GM18873 (cell line): ENCODE results near the gene TMEM213.
"Not testable (repeated sequence)": the region's sequence is repeated elsewhere in the genome, so short reads cannot be mapped to it uniquely, and the experiment has no call there.

Source experiments
- ATAC-seq: cut with Tn5 transposase; IDR thresholded peaks from one replicate; pipeline ENCODE4 v1.9.1; 2021; ENCODE audit warnings: mild to moderate bottlenecking, moderate library complexity, moderate number of reproducible peaks; ENCODE audit not compliant: unreplicated experiment, low FRiP score

TMEM213 gene

DNA sequence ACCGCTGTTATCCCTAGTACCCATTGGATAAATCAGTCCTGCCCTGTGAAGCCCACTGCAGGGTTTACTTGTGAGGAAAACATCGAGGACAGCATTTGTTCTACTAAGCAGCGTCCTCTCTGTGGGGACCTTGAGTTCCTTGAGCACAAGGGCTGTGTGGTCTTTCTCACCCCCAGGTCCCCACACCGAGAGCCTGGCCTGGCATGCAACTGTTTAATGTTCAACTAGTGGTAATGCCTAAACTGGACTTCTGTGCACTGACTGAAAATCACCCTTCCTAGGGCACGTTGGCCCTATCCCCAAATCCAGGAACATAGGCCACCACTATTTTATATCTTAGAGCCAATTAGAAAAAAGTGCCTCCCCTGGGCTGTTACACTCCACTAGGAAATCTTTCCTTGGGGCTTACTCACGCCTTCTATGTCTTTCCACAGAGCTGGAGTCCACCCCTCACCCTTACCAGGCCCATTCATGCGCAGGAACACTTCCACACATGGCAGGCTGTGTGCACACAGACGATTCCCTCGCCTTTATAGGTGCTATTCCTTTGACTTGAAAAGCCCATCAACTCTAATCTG, 1.7 kb upstream of the TMEM213 start:
- no peak for ATAC-seq

DNA sequence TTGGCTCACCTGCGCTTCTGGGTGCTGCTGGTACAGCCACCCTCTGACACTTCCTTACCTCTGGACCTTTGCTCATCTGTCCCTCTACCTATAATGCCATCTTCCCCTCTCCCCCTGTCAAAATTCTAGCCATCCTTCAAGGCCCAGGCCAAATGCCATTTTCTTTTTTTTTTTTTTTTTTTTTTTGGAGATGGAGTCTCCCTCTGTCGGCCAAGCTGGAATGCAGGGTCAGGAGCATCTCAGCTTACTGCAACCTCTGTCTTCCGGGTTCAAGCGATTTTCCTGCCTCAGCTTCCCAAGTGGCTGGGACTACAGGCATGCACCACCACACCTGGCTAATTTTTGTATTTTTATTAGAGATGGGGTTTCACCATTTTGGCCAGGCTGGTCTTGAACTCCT, 748 bp upstream of the TMEM213 start:
- not testable (repeated sequence) for ATAC-seq

DNA sequence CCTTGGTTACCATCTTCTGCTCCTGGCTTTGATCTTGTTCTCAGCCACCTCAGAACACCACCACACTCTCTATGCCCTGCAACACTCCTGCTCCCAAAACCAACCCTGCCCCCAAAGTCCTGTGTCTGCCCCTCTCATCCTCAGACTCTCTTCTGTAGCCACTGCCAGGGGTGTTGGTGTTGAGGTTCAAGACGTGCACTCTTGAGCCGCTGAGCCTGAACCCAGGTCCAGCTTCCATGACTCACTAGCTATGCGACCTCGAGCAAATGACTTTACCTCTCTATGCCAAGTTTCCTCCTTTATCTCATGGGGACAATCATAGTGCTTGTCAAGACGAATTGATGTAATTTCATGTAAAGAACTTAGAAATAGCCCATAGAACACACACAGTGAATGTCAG, 1.0 kb downstream of the TMEM213 start:
- ATAC-seq: no peak

DNA sequence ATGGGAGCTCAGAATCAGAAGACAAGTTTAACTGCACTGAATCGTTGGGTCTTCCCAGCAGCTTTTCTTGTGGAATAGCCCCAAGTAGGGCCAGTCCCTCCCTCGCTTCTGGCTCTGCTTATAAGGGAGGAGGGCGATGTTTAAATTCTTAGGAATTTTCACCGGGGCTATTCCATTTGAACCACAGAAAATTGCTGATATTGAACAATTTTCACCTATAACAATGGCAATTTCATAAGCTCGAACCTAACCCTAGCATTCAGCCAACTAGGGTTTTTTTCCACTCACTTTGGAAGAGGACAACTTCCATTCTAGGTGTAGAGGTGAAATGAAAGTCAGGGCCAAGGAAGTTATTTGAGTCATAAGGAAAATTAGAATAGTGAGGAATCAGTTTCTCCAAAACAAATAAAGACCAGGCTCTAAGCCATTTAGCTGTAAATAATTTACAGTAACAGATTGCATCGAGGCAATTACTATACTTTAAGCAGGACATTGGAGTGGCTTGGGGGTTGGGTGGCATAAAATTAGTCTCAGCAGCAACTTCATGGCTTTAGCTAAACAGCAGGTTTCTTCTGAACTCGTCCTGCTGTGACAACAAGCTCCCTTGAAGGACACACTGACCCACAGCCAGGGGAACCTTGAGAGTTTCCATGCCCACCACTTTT, 1.7 kb downstream of the TMEM213 start:
- no peak for ATAC-seq

DNA sequence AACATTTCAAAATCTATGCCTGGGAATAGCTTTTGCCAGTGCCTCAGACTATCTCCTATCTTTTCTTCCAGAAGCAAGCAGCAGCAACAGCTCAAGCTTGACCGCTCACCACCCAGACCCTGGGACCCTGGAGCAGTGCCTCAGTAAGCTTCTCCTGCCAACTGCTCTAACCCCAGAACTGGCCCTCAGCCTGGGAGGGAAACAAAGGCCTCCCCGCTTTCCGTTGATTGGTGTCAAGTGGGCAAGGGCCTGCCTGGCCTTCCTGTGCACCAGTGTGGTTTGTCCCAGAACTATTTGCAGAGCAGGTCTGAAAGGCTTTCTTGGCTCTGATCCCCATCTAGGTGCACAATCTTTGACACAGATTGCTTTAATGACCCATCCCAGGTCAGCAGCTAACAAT, 3.5 kb downstream of the TMEM213 start:
- ATAC-seq: no peak

DNA sequence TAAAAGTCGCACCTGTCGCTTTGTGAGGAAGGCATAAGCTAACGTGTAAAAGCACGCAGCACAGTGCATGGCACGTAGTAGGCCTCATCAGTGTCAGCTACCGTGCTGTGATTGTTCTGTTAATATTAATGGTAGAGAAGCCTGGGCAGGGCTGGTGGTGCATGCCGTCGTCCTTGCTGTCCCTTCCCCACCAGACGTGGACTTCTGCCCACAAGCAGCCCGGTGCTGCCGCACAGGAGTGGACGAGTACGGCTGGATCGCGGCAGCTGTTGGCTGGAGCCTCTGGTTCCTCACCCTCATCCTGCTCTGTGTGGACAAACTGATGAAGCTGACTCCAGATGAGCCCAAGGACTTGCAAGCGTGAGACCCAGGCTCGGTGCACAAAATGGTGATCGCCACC, 4.9 kb downstream of the TMEM213 start:
- no peak for ATAC-seq

DNA sequence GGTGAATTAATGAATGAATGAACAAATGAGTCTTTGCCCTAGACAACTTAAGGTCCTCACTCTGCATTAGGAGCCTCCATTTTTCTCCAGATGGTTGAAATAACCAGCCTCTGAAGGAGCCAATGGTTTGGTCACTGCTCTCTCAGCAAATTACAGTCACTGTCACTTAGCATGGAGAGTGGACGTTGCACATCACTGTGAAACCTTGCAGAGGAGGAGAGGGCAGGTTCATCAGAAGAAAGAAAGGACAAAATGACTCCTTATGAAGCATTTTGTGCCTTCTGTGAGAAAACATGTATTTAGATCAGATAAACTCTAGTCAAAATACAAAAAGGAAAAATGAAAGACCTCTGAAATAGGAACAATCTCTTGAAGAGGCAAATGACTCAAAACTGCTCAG, 6.8 kb downstream of the TMEM213 start:
- ATAC-seq: no peak

DNA sequence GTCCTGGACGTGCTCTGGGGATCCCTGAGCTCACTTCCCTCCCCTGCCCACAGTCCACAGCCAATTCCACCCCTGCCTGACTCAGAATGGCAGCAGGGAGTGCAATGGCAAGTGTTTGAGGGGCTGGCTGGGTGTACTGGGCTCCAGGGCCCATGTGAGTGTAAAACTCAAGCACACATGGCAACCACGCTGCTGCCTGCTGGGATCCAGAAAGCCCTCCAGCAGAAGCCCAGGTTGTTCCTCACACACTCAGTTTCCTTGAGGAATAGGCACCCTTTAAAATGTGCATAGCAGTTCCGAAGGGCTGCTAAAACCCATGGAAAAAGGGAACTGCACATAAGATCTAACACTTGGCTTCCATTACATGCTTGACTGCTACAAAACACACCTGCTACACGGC, 11.6 kb downstream of the TMEM213 start:
- no peak for ATAC-seq

DNA sequence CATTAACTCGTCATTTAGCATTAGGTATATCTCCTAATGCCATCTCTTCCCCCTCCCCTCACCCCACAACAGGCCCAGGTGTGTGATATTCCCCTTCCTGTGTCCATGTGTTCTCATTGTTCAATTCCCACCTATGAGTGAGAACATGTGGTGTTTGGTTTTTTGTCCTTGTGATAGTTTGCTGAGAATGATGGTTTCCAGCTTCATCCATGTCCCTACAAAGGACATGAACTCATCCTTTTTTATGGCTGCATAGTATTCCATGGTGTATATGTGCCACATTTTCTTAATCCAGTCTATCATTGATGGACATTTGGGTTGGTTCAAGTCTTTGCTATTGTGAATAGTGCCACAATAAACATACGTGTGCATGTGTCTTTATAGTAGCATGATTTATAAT, 13.5 kb downstream of the TMEM213 start:
- not testable (repeated sequence) for ATAC-seq

DNA sequence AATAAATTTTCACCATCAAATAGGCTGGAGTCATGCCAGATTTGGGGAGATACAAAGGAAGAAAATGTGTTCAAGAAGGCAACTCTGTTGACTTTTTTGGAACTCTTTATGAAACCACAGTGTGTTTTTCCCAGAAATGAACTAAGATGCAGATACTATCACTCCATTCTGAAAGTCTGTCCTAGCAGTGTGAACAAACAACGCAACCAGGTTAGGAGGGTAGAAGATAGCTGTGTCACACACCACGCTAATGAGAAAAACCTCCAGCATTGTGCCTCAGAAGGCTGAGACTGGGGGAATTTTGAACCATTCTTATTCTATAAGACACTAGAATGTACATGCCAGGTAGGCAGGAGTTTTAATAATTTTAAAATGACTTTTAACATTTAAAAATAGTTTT, 16.2 kb downstream of the TMEM213 start:
- ATAC-seq: no peak

DNA sequence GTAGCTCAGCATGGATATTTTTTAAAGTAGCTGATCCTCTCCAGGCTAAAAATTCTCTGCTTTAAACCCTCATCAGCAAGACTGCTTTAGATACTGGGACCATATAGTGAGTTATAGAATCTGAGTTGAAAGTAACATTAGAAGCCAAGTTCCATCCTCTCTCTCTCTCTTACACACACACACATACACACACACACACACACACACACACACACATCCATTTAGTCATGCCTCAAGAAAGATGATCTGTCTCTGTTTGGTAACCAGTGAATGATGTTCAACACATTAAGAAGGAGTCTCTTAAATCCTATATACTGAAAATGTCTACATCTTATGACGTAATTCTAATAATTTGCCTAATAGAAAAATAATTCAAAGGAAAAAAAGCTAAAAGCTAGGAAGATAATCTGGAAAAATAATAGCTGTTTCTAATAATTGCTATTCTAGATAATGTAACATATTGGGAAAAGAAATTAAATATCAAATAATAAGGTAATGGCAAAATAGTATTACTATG, 17.1 kb downstream of the TMEM213 start:
- ATAC-seq: no peak

DNA sequence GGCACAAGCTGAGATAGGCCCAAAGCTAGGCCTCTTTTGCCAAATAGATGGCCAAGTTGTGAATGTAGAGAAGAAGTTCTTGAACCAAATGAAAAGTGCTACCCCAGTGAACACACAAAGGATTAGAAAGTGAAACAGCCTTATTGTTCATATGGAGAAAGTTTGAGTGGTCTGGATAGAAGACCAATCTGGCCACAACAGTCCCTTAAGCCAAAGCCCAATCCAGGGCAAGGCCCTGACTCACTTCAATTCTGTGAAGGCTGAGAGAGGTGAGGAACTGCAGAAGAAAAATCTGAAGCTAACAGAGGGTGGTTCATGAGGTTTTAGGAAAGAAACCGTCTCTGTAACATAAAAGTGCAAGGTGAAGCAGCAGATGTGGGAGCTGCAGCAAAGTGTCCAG, 18.9 kb downstream of the TMEM213 start:
- no peak for ATAC-seq

DNA sequence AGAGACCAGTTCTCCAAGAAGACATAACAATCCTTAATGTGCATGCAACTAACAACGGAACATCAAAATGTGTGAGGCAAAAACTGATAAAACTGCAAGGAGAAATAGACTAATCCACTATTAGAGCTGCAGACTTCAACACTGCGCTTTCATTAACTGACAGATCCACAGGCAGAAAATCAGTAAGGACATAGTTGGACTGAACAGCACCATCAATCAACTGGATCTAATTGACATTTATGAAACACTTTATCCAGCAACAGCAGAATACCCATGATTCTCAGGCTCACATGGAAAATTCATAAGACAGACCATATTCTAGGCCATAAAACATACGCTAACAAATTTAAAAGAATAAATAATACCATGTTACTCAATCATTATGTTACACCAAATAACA, 21.8 kb downstream of the TMEM213 start:
- ATAC-seq: no peak

DNA sequence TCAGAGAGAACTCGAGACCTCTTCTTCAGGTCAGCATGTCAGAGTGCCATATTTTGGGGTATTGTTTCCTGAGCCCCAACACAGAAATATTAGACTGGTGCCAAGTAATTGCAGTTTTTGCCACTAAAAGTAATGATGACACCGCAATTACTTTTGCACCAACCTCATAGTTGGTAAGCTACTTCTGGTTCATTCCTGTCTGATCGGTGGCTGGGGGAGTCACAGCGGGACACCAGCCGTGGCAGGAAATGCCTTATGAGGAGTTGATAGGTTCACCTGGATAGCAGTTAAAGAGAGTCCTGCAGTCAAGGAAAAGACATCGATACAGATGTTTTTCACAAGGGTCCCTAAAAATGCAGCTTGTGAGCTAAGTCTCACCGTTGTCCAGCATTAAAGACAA, 24.1 kb downstream of the TMEM213 start:
- ATAC-seq: no peak

DNA sequence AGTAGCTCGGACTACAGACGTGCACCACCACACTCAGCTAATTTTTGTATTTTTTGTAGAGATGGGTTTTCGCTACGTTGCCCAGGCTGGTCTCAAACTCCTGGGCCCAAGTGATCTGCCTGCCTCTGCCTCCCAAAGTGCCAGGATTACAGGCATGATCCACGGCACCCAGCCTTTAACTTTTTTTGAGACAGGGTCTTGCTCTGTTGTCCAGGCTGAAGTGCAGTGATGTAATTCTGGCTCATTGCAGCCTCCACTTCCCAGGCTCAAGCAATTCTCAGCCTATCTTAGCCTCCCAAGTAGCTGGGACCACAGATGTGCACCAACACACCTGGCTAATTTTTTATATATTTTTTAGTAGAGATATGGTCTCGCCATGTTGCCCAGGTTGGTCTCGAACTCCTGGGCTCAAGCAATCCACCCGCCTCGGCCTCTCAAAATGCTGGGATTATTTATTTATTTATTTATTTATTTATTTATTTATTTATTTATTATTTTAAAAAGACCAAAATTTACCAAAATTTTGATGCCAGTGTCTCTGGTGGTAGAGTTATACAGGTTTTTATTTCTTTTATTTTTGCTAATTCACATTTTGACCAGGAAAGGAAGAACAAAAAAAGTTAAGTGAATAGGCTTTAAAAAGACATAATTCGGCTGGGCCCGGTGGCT, 25.2 kb downstream of the TMEM213 start:
- ATAC-seq: no peak

DNA sequence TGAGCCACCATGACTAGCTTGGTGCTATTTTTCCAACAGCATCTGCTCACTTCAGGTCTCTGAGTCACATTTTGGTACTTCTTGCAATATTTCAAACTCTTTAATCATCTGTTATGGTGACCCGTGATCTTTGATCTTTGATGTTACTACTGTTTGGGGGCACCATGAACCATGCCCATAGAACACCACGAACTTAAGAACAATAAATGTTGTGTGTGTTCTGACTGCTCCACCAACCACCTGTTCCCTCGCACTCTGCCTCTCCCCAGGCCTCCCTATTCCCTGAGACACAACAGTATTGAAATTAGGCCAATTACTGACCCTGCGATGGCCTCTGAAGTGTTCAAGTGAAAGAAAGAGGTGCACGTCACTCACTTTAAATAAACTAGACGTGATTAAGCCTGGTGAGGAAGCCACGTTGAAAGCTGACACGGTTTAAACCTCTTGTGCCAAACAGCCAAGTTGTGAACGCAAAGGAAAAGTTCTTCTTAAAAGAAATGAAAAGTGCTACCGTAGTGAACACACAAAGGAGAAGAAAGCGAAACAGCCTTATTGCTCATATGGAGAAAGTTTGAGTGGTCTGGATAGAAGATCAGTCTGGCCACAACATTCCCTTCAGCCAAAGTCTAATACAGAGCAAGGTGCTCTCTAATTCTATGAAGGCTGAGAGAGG, 27.4 kb downstream of the TMEM213 start:
- ATAC-seq: no peak

DNA sequence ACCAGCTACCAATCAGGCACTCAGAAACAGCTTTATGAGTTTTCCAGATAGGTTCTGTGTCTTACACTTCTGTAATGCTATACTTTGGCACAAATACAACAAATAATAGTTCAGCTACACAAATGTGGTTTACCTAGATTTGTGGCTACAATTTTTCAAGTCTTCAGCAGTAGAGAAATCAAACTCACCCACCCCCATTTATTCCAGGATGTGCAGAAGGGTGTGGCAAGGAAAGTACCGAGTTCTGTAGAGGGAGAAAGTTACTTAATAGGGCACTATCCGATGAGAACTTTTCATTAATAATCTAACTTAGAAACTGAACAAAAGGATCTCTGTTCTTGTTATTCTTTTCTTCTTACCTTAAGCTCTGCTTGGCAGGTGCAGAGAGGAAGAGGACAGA, 30.5 kb downstream of the TMEM213 start:
- ATAC-seq: no peak

DNA sequence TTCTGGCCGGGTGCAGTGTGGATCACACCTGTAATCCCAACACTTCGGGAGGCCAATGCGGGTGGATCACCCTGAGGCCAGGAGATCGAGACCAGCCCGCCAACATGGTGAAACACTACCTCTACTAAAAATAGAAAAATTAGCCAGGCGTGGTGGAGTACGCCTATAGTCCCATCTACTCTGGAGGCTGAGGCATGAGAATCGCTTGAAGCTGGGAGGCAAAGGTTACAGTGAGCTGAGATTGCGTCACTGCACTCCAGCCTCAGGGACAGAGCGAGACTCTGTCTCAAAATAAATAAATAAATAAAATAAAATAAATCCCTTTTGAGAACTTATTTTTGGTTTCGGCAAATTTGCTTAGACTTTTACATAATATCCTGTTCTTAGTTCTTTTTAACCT, 31.5 kb downstream of the TMEM213 start:
- ATAC-seq: no peak

DNA sequence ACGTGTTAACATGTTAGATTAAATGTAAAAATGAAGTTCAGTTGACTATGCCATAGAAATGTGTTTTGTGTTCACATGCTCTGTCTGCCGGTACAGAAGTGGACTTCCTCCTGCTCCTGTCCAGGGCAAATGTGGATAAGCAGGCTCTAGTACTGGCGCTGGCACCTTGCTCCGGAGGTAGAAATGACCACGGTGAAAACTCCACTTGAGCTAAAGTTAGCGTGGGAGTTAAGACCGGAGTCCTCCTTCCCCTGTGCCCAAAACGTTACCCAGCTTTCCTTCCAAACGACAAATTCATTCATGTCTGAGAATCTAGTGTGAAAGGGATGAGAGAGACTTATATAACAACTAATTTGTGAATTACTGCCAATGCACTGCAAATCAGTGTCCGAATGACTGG, 35.2 kb downstream of the TMEM213 start:
- no peak for ATAC-seq

DNA sequence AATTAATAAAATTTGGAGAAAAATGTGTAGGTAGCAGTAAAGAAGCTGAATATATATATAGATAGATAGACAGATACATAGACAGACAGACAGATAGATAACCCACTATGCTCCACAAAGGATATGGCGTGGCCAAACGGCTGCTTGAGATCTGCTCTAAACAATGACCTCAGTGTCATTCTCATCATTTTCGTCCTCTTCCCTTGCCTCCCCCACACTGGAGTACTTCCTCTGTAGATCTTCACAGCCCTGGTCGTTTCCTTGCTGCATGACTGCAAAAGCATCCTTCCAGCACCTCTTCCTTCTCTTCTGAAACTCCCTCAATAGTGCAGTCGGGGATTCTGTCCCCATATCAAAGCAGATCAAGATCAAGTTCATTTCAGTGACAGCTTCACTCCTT, 35.8 kb downstream of the TMEM213 start:
- ATAC-seq: no peak

DNA sequence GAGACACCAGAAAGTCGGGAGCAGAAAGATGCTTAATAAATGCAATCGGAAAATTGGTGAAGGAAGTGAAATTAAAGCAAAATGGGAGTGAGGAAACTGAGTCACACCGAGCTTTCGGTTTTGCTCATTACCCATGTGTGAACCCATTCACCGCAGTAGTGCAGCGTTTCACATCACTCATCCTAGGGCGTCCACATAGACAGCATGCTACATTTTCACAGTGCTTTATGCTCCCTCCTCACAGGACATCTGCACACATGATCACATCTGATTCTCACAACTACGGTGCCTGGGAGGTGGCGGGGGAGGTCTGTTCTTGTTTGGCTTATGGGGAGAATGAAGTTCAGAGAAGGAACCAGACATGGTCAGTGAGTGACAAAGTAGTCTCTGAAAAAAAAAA, 36.8 kb downstream of the TMEM213 start:
- no peak for ATAC-seq
